Glutamatergic neuron (in vitro differentiated cells): Measurements from ENCODE around the gene NEUROD1. TPM values are rescaled to one million over a fixed set of nuclear protein-coding genes. Genes with fewer than 3 reads are reported as not detected.

ENCODE experiments used
- DNase-seq: peaks from one replicate; pipeline ENCODE4 v3.0.0; 2022
- H3K27ac Mint-ChIP-seq: one replicate; pipeline ENCODE4 v1.8.0; 2020; ENCODE audit warnings: mild to moderate bottlenecking, mixed read lengths, inconsistent platforms; ENCODE audit not compliant: unreplicated experiment
- H3K27me3 Mint-ChIP-seq: one replicate; pipeline ENCODE4 v1.8.0; 2020; ENCODE audit warnings: mild to moderate bottlenecking, moderate library complexity, mixed read lengths, inconsistent platforms; ENCODE audit not compliant: unreplicated experiment
- H3K36me3 Mint-ChIP-seq: one replicate; pipeline ENCODE4 v1.8.0; 2020; ENCODE audit warnings: mild to moderate bottlenecking, mixed read lengths, inconsistent platforms; ENCODE audit not compliant: unreplicated experiment
- H3K4me1 Mint-ChIP-seq: one replicate; pipeline ENCODE4 v1.8.0; 2020; ENCODE audit warnings: mild to moderate bottlenecking, low read depth, mixed read lengths, inconsistent platforms; ENCODE audit not compliant: unreplicated experiment
- H3K4me3 Mint-ChIP-seq: one replicate; pipeline ENCODE4 v1.8.0; 2020; ENCODE audit warnings: mild to moderate bottlenecking, mixed read lengths, inconsistent platforms; ENCODE audit not compliant: unreplicated experiment
- H3K9me3 Mint-ChIP-seq: one replicate; pipeline ENCODE4 v1.8.0; 2020; ENCODE audit warnings: mild to moderate bottlenecking, moderate library complexity, mixed read lengths, inconsistent platforms; ENCODE audit not compliant: unreplicated experiment
- total RNA-seq: library from RNA; stranded (reverse); fragmentation: NEBNext Ultra II Directional; extraction: Animal tissue kit (Norgen Biotek cat#: 25700); gene quantifications from one replicate; pipeline ENCODE4 v1.2.1, GENCODE V29; 2021; ENCODE audit not compliant: unreplicated experiment
- TF ChIP-seq, protein P1 (sequence below): fragments of 200-600 bp; sonication (generic); IDR thresholded peaks from one replicate; pipeline ENCODE4 v1.5.0; 2021; ENCODE audit not compliant: partially characterized antibody, unreplicated experiment

Gene NEUROD1
- total RNA-seq, 1 donor from 2014 or later, result 65.5 TPM

- peak; percentile 82 for DNase-seq
- H3K36me3 Mint-ChIP-seq, result peaks cover under 1% of the 10 kb centered on the region
- H3K27ac Mint-ChIP-seq, result peak overlapping the region; percentile 99
- TF ChIP-seq, protein P1, sequence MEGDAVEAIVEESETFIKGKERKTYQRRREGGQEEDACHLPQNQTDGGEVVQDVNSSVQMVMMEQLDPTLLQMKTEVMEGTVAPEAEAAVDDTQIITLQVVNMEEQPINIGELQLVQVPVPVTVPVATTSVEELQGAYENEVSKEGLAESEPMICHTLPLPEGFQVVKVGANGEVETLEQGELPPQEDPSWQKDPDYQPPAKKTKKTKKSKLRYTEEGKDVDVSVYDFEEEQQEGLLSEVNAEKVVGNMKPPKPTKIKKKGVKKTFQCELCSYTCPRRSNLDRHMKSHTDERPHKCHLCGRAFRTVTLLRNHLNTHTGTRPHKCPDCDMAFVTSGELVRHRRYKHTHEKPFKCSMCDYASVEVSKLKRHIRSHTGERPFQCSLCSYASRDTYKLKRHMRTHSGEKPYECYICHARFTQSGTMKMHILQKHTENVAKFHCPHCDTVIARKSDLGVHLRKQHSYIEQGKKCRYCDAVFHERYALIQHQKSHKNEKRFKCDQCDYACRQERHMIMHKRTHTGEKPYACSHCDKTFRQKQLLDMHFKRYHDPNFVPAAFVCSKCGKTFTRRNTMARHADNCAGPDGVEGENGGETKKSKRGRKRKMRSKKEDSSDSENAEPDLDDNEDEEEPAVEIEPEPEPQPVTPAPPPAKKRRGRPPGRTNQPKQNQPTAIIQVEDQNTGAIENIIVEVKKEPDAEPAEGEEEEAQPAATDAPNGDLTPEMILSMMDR, result no peak
- H3K27me3 Mint-ChIP-seq, result peaks cover 36% of the 10 kb centered on the region
- H3K4me3 Mint-ChIP-seq, result peak overlapping the region; percentile 95
- peaks cover 43% of the 10 kb centered on the region for H3K4me1 Mint-ChIP-seq
- H3K9me3 Mint-ChIP-seq, result peaks cover 48% of the 10 kb centered on the region
Measured at GRCh38 chr2:181683518-181684453, 3.5 kb upstream of the NEUROD1 start.

- peak overlapping the region; percentile 95 for H3K4me3 Mint-ChIP-seq
- TF ChIP-seq, protein P1, result no peak
- H3K9me3 Mint-ChIP-seq, result peaks cover 52% of the 10 kb centered on the region
- DNase-seq, result peak; percentile 38
- H3K27me3 Mint-ChIP-seq, result peaks cover 41% of the 10 kb centered on the region
- H3K27ac Mint-ChIP-seq, result peak overlapping the region; percentile 99
- H3K4me1 Mint-ChIP-seq, result peaks cover 48% of the 10 kb centered on the region
- peaks cover 5% of the 10 kb centered on the region for H3K36me3 Mint-ChIP-seq
Measured at GRCh38 chr2:181682795-181683517, 2.6 kb upstream of the NEUROD1 start.

DNA sequence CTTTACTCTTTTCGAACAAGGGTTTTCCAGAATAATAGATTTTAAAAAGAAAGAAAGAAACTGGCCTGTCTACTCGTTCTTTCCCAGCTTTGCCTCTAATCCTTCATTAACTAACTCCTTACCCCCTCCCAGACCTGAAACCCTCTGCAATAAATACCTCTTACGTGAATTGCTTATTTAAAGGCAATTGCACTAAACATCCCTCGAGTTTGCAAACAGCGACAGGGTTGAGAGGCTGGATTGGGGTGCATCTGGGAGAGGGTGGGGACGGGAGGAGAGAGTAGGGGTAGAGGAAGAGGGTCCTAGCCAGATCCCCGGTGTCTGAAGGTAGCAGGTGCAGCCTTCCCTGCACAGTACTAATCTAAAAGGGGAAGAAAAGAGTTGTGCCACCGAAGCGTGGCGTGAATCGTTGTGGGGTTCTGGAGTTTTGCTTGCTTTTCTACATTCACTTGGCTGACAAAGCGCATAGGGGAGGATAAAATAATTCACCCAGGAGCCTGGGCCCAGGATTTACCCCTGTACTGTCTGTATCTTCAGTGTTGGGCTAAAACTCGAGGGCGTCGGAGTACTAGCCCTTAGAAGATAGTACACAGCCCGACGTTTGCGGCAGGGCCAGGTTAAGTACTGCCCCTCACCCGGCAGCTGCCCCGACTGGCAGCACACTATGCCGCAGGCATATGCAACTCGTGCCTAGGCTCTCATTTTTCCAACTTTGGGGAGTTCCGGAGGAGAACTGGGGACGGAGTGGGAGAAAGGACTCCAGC, 1.9 kb upstream of the NEUROD1 start:
- Mint-ChIP-seq H3K9me3 (peaks cover 57% of the 10 kb centered on the region), H3K4me3 (peak overlapping the region; percentile 95), H3K4me1 (peaks cover 52% of the 10 kb centered on the region), H3K27me3 (peaks cover 46% of the 10 kb centered on the region), H3K27ac (peak overlapping the region; percentile 99), H3K36me3 (peaks cover 5% of the 10 kb centered on the region)
- TF ChIP-seq, protein P1, result no peak
- no peak for DNase-seq

GRCh38 chr2:181680937-181681811, 857 bp upstream of the NEUROD1 start:
- TF ChIP-seq, protein P1, result no peak
- peaks cover 5% of the 10 kb centered on the region for H3K36me3 Mint-ChIP-seq
- peaks cover 51% of the 10 kb centered on the region for H3K4me1 Mint-ChIP-seq
- H3K27ac Mint-ChIP-seq, result peak overlapping the region; percentile 90
- peaks cover 60% of the 10 kb centered on the region for H3K9me3 Mint-ChIP-seq
- H3K27me3 Mint-ChIP-seq, result peaks cover 44% of the 10 kb centered on the region
- DNase-seq, result no peak
- H3K4me3 Mint-ChIP-seq, result peak overlapping the region; percentile 95
